NOMO-1 treated with DMSO at 0.1 percent for 48 hours (cell line): ENCODE measurements around the gene B4GALT1.
"Not testable (repeated sequence)": the region's sequence is repeated elsewhere in the genome, so short reads cannot be mapped to it uniquely, and the experiment has no call there.

Experiments
- DNase-seq: peaks from one replicate; lab custom pipeline; 2025; ENCODE audit not compliant: unreplicated experiment; lab: John Stamatoyannopoulos, UW

B4GALT1 gene

GRCh38 chr9:33185406-33185805 lies 18.3 kb upstream of the B4GALT1 start:
- DNase-seq: no peak

- no peak for DNase-seq
Measured at GRCh38 chr9:33184963-33185362, 17.8 kb upstream of the B4GALT1 start.

- DNase-seq: no peak
Measured at GRCh38 chr9:33182519-33182918, 15.4 kb upstream of the B4GALT1 start.

- DNase-seq: no peak
Measured at GRCh38 chr9:33180526-33181184, 13.5 kb upstream of the B4GALT1 start.

GRCh38 chr9:33178972-33179697 lies 12.0 kb upstream of the B4GALT1 start:
- no peak for DNase-seq

GRCh38 chr9:33177639-33178038 lies 10.5 kb upstream of the B4GALT1 start:
- no peak for DNase-seq

GRCh38 chr9:33177086-33177485 lies 9.9 kb upstream of the B4GALT1 start:
- DNase-seq: no peak

- DNase-seq: no peak
Measured at GRCh38 chr9:33175649-33176325, 8.7 kb upstream of the B4GALT1 start.

GRCh38 chr9:33172256-33173238 lies 5.4 kb upstream of the B4GALT1 start:
- no peak for DNase-seq

GRCh38 chr9:33170464-33171415 lies 3.6 kb upstream of the B4GALT1 start:
- peak; percentile 43 for DNase-seq

- DNase-seq: no peak
Measured at GRCh38 chr9:33168941-33169544, 1.9 kb upstream of the B4GALT1 start.

GRCh38 chr9:33167972-33168461 lies 881 bp upstream of the B4GALT1 start:
- peak; percentile 56 for DNase-seq

GRCh38 chr9:33166231-33167083 lies 679 bp downstream of the B4GALT1 start:
- DNase-seq: peak; percentile 62

GRCh38 chr9:33165263-33166151 lies 1.6 kb downstream of the B4GALT1 start:
- DNase-seq: peak; percentile 69

- not testable (repeated sequence) for DNase-seq
Measured at GRCh38 chr9:33164921-33165262, 2.2 kb downstream of the B4GALT1 start.

GRCh38 chr9:33164138-33164809 lies 2.9 kb downstream of the B4GALT1 start:
- DNase-seq: peak; percentile 78
